Aorta (tissue), 5 donors: ENCODE data around the gene GNB1. TPM values are rescaled to one million over a fixed set of nuclear protein-coding genes. Genes with fewer than 3 reads are reported as not detected.
"Not testable (repeated sequence)": the region's sequence is repeated elsewhere in the genome, so short reads cannot be mapped to it uniquely, and the experiment has no call there.

Source experiments
- ATAC-seq: fragments of 200-7000 bp; cut with Tn5 transposase; one replicate; pipeline ENCODE4 v1.9.1; 2022; ENCODE audit warnings: moderate library complexity; ENCODE audit not compliant: low FRiP score
- DNase-seq, 2 donors: peaks; one replicate each; pipeline ENCODE4 v3.0.0-alpha.2; 2020
- H3K27ac ChIP-seq, 2 donors: one replicate each; pipeline ENCODE4 v1.5.1; 2013; ENCODE audit warnings: low read length in 2 of 2, mild to moderate bottlenecking in 2 of 2, moderate library complexity in 2 of 2, control low read depth in 1 of 2, inconsistent platforms in 1 of 2, low read depth in 1 of 2
- H3K27me3 ChIP-seq, 2 donors: one replicate each; pipeline ENCODE4 v1.6.1; 2013; ENCODE audit warnings: control low read depth in 1 of 2, low read length in 1 of 2, mild to moderate bottlenecking in 1 of 2, moderate library complexity in 1 of 2; ENCODE audit not compliant: insufficient read depth in 2 of 2, control insufficient read depth in 1 of 2
- H3K36me3 ChIP-seq, 2 donors: one replicate each; pipeline ENCODE4 v1.6.1; 2013; ENCODE audit warnings: control low read depth in 1 of 2, low read length in 1 of 2, mild to moderate bottlenecking in 1 of 2; ENCODE audit not compliant: insufficient read depth in 2 of 2, control insufficient read depth in 1 of 2
- H3K4me1 ChIP-seq, 2 donors: one replicate each; pipeline ENCODE4 v1.6.1; 2013; ENCODE audit warnings: low read length in 2 of 2, control low read depth in 1 of 2, mild to moderate bottlenecking in 1 of 2, moderate library complexity in 1 of 2; ENCODE audit not compliant: insufficient read depth in 2 of 2, control insufficient read depth in 1 of 2
- H3K4me3 ChIP-seq, 2 donors: one replicate each; pipeline ENCODE4 v1.5.1; 2013; ENCODE audit warnings: low read length in 2 of 2, control low read depth in 1 of 2, mild to moderate bottlenecking in 1 of 2
- H3K9me3 ChIP-seq: one replicate; pipeline ENCODE4 v1.6.1; 2013; ENCODE audit warnings: mild to moderate bottlenecking, low read length; ENCODE audit not compliant: control insufficient read depth
- WGBS, 2 donors: extraction: QIAGEN DNeasy Blood & Tissue Kit; methylation state at CpG; one replicate each; pipeline ENCODE4 v1.1.7; 2013; 5-methylcytosine and 5-hydroxymethylcytosine counted together
- intact Hi-C, 2 donors: fragments of 100-400 bp; cut with DNase I; formaldehyde crosslinking; loops; one replicate each; pipeline versions ENCODE4 v1.14.2 to v1.15.0; 2022
- polyA plus RNA-seq, 2 donors: library from polyadenylated mRNA; stranded (reverse); fragments of 200-250 nt; gene quantifications; one replicate each; pipeline ENCODE4 v1.2.3, GENCODE V29; 2013
- total RNA-seq, 2 donors: library from RNA; stranded (reverse); fragmentation: NEBNext Ultra II Directional; extraction: Animal tissue kit (Norgen Biotek cat#: 25700); gene quantifications; one replicate each; pipeline ENCODE4 v1.2.1, GENCODE V29; 2021
- donor health status: healthy with polysubstance abuse.
- donor health status: Bipolar disorder and iron deficiency.
- donor health status: DM: no; HTN: no; CAD: no.
- donor health status: DM: no; HTN: no; CAD: no.
- donor health status: DM: yes; HTN: yes; CAD: no.

The GNB1 gene
- total and polyA plus RNA-seq, 4 donors = 142 to 312 (median 248) TPM

DNA sequence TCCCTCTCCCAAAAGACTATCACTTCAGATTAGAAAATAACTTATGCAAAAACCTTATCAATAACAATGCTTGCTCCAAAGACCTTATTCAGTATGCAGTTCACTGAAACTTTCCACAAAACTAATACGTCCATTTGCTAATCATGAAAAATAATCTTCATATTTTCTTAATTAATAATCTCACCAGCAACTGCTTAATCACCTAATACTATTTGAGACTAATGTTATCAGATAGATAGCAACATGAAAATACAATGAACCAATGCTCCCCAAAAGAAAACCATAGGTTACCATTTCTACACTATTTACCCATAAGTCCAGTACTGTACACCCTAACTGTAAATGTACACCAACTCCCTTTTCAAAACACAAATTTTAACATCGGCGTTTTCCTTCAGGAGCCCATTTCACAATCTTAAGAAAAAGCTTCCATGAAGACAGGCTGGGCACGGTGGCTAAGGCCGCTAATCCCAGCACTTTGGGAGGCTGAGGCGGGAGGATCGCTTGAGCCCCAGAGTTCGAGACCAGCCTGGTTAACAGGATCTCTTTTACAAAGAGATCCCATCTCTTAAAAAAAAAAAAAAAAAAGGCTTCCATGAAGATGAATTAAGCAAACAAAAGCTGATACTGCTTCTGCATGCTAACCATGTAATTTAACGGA is 1.7 kb downstream of the GNB1 start:
- no peak overlapping the region for H3K27ac ChIP-seq
- H3K4me3 ChIP-seq = peak overlapping the region; percentile 97 to 99
- no peaks in the 10 kb centered on the region for H3K36me3 ChIP-seq
- H3K27me3 ChIP-seq = no peaks in the 10 kb centered on the region
- DNase-seq (peak in 1 of 2 donors; percentile 13), ATAC-seq (no peak)
- no peaks in the 10 kb centered on the region for H3K9me3 ChIP-seq
- 8 to 10% methylated on average over 9 of the region's 9 CpGs for WGBS, 2 donors
- H3K4me1 ChIP-seq = no peaks in the 10 kb centered on the region
- intact Hi-C loops = loop anchor here in 1 of 2 donors (10.0 kb wide), 1 partner anchor 74 kb away; no protein-coding TSS in a partner anchor

DNA sequence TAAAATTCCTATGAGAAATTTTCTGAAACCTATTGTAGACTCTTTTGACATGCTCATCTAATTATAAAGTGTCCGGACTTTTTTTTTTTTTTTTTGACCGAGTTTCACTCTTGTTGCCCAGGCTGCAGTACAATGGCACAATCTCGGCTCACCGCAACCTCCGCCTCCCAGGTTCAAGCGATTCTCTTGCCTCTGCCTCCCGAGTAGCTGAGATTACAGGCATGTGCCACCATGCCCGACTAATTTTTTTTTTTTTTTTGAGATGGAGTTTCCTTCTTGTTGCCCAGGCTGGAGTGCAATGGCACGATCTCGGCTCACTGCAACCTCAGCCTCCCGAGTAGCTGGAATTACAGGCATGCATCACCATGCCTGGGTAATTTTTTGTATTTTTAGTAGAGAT is 7.0 kb downstream of the GNB1 start:
- WGBS, 2 donors = 73 to 74% methylated on average over 11 of the region's 11 CpGs
- H3K36me3 ChIP-seq, H3K4me3 ChIP-seq, ATAC-seq, H3K4me1 ChIP-seq, H3K27ac ChIP-seq, H3K9me3 ChIP-seq, H3K27me3 ChIP-seq: not testable (repeated sequence)
- peak in 1 of 2 donors; percentile 6 for DNase-seq
- intact Hi-C loops = loop anchor here in 1 of 2 donors (10.0 kb wide), 1 partner anchor 69 kb away; no protein-coding TSS in a partner anchor

DNA sequence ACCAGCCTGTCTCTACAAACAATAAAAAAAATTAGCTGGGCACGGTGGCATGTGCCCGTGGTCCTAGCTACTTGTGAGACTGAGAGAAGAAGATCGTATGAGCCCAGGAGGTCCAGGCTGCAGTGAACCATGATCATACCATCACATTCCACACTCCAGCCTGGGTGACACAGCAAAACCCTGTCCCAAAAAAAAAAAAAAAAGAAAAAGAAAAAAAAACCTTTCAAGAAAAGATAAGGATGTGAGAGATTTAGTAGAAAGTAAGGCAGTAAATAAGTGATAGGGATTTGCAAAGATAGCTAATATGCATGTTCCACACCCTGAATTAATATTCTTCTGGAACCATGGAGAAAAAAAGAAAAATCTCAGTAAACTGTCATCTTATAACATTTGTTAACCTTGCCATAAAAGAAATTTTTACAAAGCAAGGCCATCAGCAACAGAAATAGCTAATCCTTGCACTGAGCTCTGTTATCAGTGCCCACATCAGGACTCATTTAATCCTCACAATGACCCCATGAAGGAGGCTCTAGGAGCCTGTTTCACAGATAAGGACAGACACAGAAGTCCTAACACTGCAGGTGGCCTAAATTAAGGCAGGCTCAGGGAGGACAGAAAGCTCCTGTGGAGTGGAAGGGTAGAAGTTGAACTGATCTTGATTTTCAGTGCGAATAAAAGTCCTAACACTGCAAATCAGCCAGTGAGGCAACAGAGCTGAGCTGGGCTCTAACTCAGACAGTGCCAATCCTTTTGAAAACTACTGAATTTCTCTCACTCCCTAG is 7.6 kb downstream of the GNB1 start:
- no peaks in the 10 kb centered on the region for H3K36me3 ChIP-seq
- no peaks in the 10 kb centered on the region for H3K4me1 ChIP-seq
- ATAC-seq = no peak
- H3K27me3 ChIP-seq = no peaks in the 10 kb centered on the region
- WGBS, 2 donors = 20 to 21% methylated on average over 4 of the region's 4 CpGs
- peak overlapping the region in 1 of 2 donors; percentile 60 for H3K27ac ChIP-seq
- H3K9me3 ChIP-seq = no peaks in the 10 kb centered on the region
- intact Hi-C loops = loop anchor here in 1 of 2 donors (10.0 kb wide), 1 partner anchor 68 kb away; no protein-coding TSS in a partner anchor
- no peak overlapping the region for H3K4me3 ChIP-seq
- peak in 1 of 2 donors; percentile 20 for DNase-seq

DNA sequence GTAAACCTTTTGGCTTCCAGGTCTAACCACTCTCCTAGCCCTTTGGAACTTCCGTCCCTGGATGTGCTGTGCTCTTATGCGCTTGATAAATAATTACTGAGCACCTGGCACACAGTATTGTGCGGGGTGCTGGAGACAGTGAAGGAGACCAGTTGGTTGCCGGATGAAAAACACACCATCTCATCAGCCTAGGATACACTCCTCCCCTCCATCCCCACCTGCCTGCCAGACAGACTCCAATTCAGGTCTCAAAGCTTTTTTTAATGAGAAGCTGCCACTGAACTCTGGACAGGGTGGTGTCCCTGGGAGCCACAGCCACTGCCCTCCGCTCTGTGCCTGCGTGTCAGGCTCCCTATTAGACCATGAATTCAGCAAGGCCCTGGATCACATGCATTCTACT is 9.2 kb downstream of the GNB1 start:
- no peak overlapping the region for H3K4me3 ChIP-seq
- H3K36me3 ChIP-seq = no peaks in the 10 kb centered on the region
- H3K27ac ChIP-seq = no peak overlapping the region
- intact Hi-C loops = loop anchor here in 1 of 2 donors (10.0 kb wide), 1 partner anchor 67 kb away; no protein-coding TSS in a partner anchor
- DNase-seq = peak in 1 of 2 donors; percentile 16
- no peak for ATAC-seq
- no peaks in the 10 kb centered on the region for H3K9me3 ChIP-seq
- no peaks in the 10 kb centered on the region for H3K4me1 ChIP-seq
- WGBS, 2 donors = 85 to 86% methylated on average over 6 of the region's 6 CpGs
- no peaks in the 10 kb centered on the region for H3K27me3 ChIP-seq

DNA sequence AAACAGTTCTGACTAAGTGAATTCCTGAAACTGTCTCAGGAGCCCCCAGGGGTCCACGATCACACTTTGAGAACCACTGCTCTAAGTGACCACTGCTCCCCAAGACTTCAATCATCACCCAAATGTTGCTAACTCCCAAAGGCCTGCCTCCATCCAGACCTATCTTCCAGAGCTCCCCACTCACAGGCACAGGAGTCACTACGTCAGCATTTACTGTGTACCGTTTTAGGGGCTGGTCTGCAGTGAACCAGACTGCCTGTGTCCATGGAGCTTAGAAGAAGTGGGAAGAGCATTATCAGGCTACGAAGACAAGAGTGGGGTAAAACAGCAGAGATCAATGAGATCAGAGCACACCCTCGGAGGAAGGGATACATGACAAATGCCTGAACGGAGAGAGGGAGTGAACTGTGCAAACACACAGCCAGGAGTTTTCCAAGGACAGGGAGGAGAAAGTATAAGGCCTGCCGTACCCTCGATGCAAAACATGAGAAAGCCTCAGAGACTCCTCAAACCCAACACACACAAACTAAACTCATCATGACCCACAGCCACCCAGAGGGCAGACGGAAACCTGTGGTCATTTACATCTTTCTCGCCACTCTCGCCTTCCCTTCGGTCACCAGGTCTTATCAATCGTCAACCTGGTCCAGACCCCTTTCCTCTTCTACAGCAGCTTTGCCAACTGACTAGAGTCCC is 10.1 kb downstream of the GNB1 start:
- no peak overlapping the region for H3K27ac ChIP-seq
- H3K9me3 ChIP-seq = no peaks in the 10 kb centered on the region
- no peaks in the 10 kb centered on the region for H3K36me3 ChIP-seq
- no peak overlapping the region for H3K4me3 ChIP-seq
- ATAC-seq (no peak), DNase-seq (peak in 1 of 2 donors; percentile 17)
- intact Hi-C loops = loop anchor here in 1 of 2 donors (10.0 kb wide), 1 partner anchor 66 kb away; no protein-coding TSS in a partner anchor
- no peaks in the 10 kb centered on the region for H3K27me3 ChIP-seq
- no peaks in the 10 kb centered on the region for H3K4me1 ChIP-seq
- whole genome bisulfite sequencing, 2 donors = 47 to 48% methylated on average over 13 of the region's 13 CpGs

DNA sequence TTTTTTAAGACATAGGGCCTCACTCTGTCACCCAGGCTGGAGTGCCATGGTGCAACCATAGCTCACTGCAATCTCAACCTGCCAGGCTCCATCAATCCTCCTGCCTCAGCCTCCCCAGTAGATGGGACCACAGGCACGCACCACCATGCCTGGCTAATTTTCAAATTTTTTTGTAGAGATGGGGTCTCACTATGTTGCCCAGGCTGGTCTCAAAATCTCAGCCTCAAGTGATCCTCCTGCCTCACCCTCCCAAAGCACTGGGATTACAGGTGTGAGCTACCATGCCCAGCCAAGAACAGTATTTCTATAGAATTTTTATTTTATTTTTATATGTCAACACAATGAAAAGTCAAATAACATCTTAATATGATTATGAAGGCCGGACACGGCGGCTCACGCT is 10.9 kb downstream of the GNB1 start:
- Histone ChIP-seq H3K4me1 (no peaks in the 10 kb centered on the region), H3K36me3 (no peaks in the 10 kb centered on the region), H3K4me3 (no peak overlapping the region), H3K27me3 (no peaks in the 10 kb centered on the region), H3K27ac (no peak overlapping the region), H3K9me3 (no peaks in the 10 kb centered on the region)
- intact Hi-C loops = loop anchor here in 1 of 2 donors (10.0 kb wide), 1 partner anchor 65 kb away; no protein-coding TSS in a partner anchor
- WGBS, 2 donors = 92 to 93% methylated on average over 5 of the region's 5 CpGs
- peak in 1 of 2 donors; percentile 4 for DNase-seq
- no peak for ATAC-seq

DNA sequence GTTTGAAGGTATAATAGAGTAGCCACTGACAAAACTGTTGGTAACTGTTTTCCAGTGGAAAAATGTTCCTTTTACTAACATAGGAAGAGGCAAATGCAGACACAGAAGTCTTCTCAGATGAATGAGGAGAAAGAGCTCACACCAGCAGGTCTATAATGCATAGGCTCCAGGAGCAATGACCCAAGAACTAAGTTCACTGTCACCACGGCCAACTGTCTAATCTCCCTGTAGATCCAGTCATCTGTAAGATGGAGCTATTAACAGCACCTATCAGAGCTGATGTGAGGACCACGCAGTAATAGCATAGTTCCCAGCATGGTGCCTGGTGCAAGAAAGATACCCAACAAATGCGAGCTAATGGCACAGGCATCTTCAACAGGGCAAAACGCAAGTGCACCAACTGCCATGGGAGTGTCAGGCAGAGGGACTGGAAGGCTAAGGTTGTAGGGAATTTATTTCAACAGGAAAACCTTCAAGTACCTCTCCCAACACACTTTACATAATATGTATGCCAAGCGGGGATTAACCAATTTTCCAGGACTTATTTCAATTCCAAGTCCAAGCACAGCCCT is 12.9 kb downstream of the GNB1 start:
- H3K4me1 ChIP-seq = no peaks in the 10 kb centered on the region
- intact Hi-C loops = no loop called here
- DNase-seq = no peak

DNA sequence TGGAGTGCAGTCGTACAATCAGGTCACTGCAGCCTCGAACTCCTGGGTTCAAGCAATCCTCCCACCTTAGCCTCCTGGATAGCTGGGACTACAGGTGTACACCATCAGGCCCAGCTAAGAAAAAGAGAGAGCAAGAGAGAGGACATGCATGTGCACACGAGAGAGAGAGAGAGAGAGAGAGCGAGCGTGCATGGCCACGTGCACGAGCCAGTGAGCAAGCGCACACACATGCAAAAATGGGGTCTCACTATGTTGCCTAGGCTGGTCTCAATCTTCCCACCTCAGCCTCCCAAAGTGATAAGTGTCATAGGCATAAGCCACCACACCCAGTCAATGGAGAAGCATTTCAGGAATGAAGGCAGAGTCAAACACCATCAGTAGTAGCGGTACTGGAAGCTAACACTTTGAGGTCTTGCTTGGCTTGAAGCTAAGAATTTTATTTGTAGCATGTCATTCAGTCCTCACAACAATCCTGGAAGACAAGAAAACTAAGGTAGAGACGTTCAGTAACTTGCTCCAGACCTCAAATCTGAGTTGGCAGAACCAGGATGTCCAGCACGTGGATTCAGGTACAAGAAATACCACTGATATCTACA is 14.5 kb downstream of the GNB1 start:
- H3K4me1 ChIP-seq = no peaks in the 10 kb centered on the region
- WGBS, 2 donors = 75 to 77% methylated on average over 11 of the region's 11 CpGs
- no peaks in the 10 kb centered on the region for H3K9me3 ChIP-seq
- ATAC-seq (no peak), DNase-seq (peak in 1 of 2 donors; percentile 1)
- intact Hi-C loops = no loop called here
- no peaks in the 10 kb centered on the region for H3K27me3 ChIP-seq
- no peak overlapping the region for H3K27ac ChIP-seq
- no peak overlapping the region for H3K4me3 ChIP-seq
- no peaks in the 10 kb centered on the region for H3K36me3 ChIP-seq

More for the DNA sequence above, 12.9 kb downstream of the GNB1 start:
- Histone ChIP-seq H3K9me3 (no peaks in the 10 kb centered on the region), H3K36me3 (no peaks in the 10 kb centered on the region), H3K27ac (no peak overlapping the region), H3K27me3 (no peaks in the 10 kb centered on the region), H3K4me3 (no peak overlapping the region)
- 79 to 81% methylated on average over 5 of the region's 5 CpGs for WGBS, 2 donors
- ATAC-seq = no peak
